Skeletal muscle satellite cell (primary cell): ENCODE results near the gene GOLPH3L.
"Not testable (repeated sequence)": the region's sequence is repeated elsewhere in the genome, so short reads cannot be mapped to it uniquely, and the experiment has no call there.

Experiments
- H3K27me3 ChIP-seq: 2 replicates; pipeline ENCODE4 v1.7.0; 2013; ENCODE audit warnings: low read length; ENCODE audit not compliant: control insufficient read depth, insufficient read depth
- H3K36me3 ChIP-seq: 2 replicates; pipeline ENCODE4 v1.7.0; 2013; ENCODE audit warnings: mild to moderate bottlenecking, control low read depth, low read length; ENCODE audit not compliant: insufficient read depth
- H3K4me1 ChIP-seq: 2 replicates; pipeline ENCODE4 v1.7.0; 2013; ENCODE audit warnings: low read length; ENCODE audit not compliant: control insufficient read depth, insufficient read depth
- H3K4me2 ChIP-seq: 2 replicates; pipeline ENCODE4 v1.7.0; 2013; ENCODE audit warnings: mild to moderate bottlenecking, low read length
- H3K4me3 ChIP-seq: 2 replicates; pipeline ENCODE4 v1.7.0; 2013; ENCODE audit warnings: low read length
- H3K9ac ChIP-seq: 2 replicates; pipeline ENCODE4 v1.7.0; 2013; ENCODE audit warnings: mild to moderate bottlenecking, low read depth, low read length, moderate library complexity
- H3K9me3 ChIP-seq: replicated peaks from 2 replicates; pipeline ENCODE4 v1.7.0; 2013; ENCODE audit warnings: mild to moderate bottlenecking, control low read depth, low read length

Gene GOLPH3L

DNA sequence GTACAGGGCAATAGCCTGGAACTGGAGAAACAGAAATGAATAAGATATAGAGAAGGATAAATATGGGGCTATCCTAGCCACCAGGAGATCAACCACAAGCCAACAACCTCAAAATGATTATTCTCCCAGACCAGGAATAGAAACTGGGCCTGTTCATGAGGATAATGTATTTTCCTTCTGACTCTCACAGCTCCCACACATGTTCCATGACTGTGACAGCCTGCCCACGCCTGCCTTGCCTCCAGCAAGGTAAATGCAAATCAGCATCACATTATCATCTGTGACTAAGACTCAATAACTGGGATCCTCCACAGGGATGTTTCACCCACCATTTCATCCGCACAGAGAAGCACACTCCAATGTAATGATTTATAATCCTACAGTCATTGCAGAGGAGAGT is 70.8 kb downstream of the GOLPH3L start:
- H3K4me1 ChIP-seq = peaks cover 23% of the 10 kb centered on the region
- no peak overlapping the region for H3K4me3 ChIP-seq
- no peak overlapping the region for H3K4me2 ChIP-seq
- H3K9me3 ChIP-seq = no peaks in the 10 kb centered on the region
- H3K9ac ChIP-seq = no peak overlapping the region
- no peaks in the 10 kb centered on the region for H3K27me3 ChIP-seq
- H3K36me3 ChIP-seq = peaks cover 42% of the 10 kb centered on the region

GRCh38 chr1:150624546-150624945 is 72.4 kb downstream of the GOLPH3L start:
- H3K9ac ChIP-seq, H3K4me3 ChIP-seq, H3K9me3 ChIP-seq, H3K4me2 ChIP-seq, H3K27me3 ChIP-seq: not testable (repeated sequence)
- H3K36me3 ChIP-seq = peaks cover 42% of the 10 kb centered on the region
- H3K4me1 ChIP-seq = peaks cover 35% of the 10 kb centered on the region

DNA sequence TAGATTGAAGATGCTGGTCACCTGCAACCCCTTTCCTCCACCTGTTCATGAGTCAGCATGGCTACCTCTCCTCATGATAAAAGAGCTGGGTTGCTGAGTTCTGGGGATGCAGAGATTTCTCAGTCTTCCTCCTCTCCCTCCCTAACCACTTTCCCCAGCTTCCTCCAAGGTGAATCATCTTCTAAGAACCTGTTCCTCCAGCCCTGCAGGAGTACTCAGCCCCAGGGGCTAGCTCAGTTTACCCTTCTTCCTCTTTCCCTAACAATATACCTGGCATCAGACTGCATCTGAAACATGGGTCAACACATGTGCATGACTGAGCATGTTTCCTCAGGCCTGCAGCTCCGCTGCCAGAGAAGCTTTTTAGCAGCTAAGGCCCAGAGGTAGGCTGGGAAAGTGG is 72.8 kb downstream of the GOLPH3L start:
- Histone ChIP-seq H3K4me1 (peaks cover 39% of the 10 kb centered on the region), H3K36me3 (peaks cover 46% of the 10 kb centered on the region)
- H3K9ac ChIP-seq, H3K4me3 ChIP-seq, H3K4me2 ChIP-seq, H3K9me3 ChIP-seq, H3K27me3 ChIP-seq: not testable (repeated sequence)

DNA sequence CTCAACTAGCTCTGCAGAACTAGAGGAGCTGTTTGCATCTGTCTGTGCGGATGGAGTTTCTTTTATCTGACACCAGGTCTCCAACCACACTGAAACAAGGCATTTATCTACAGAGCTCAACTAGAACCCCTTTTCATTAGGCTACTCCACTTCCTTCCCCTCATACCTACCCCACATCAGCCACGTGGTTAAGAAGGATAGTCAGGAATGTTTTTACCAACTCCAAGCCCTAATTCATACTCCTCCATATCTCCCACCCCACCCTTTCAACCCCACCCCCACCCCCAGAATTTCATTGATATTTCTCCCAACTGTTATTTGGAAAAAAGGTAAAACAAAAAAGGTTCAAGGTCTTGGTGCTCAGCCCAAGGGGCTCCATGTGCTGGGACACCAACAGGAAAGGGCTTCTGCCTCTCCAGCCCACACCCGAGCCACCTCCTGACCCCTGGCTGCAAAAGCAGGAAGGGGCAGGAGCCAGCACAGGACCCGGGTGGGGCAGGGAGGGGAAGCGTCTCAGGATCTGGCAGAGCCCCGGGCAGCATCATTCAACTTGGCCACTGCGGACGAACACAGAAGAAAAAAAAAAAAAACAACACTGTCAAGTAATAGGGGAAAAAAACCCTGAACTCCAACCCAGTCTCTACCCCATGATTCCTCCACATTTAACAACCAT is 74.5 kb downstream of the GOLPH3L start:
- no peaks in the 10 kb centered on the region for H3K9me3 ChIP-seq
- no peaks in the 10 kb centered on the region for H3K27me3 ChIP-seq
- no peak overlapping the region for H3K4me2 ChIP-seq
- no peak overlapping the region for H3K4me3 ChIP-seq
- peaks cover 33% of the 10 kb centered on the region for H3K4me1 ChIP-seq
- H3K9ac ChIP-seq = peak overlapping the region; percentile 36
- H3K36me3 ChIP-seq = peaks cover 44% of the 10 kb centered on the region

DNA sequence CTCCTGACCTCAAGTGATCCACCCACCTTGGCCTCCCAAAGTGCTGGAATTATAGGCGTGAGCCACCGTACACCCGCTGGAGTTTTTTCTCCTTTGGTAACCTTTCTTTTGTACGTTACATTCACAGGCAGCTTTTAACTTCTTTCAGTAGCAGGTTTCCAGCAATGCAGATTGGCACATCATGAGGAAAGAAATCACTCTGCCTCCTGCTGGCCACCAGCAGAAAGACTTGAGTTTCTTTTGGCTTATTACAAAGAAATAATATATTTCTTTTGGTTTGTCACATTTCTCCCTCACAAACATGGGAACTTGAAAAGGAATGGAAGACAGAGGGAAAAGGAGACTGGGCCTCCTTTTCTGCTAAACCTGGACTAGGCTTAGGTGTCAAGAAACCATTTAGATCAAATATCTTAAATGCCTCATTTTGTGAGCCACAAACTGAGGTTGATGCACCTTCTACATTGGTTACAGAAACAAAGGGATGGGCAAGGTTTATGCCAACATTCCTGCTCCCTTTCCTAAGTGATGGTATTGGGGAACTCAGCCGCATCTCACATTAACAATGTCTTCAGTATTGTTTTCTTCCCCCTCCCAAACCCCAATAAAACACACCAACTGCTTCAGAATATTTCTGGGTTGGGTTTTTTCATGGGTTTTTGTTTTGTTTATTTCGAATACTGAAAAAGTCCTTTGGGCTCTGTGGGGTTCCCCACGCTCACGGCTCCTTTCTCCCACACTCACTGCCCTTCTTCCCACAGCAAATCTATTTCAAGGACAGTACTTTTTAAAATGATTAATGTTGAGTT is 75.3 kb downstream of the GOLPH3L start:
- no peak overlapping the region for H3K4me2 ChIP-seq
- H3K9me3 ChIP-seq = no peaks in the 10 kb centered on the region
- H3K36me3 ChIP-seq = peaks cover 42% of the 10 kb centered on the region
- H3K4me3 ChIP-seq = no peak overlapping the region
- H3K27me3 ChIP-seq = no peaks in the 10 kb centered on the region
- peak overlapping the region; percentile 19 for H3K9ac ChIP-seq
- H3K4me1 ChIP-seq = peaks cover 33% of the 10 kb centered on the region

- peaks cover 38% of the 10 kb centered on the region for H3K36me3 ChIP-seq
- no peak overlapping the region for H3K4me3 ChIP-seq
- no peaks in the 10 kb centered on the region for H3K9me3 ChIP-seq
- no peak overlapping the region for H3K4me2 ChIP-seq
- H3K9ac ChIP-seq = peak overlapping the region; percentile 25
- no peaks in the 10 kb centered on the region for H3K27me3 ChIP-seq
- H3K4me1 ChIP-seq = peaks cover 33% of the 10 kb centered on the region
These were observed 76.0 kb downstream of the GOLPH3L start for GRCh38 chr1:150620919-150621318.

DNA sequence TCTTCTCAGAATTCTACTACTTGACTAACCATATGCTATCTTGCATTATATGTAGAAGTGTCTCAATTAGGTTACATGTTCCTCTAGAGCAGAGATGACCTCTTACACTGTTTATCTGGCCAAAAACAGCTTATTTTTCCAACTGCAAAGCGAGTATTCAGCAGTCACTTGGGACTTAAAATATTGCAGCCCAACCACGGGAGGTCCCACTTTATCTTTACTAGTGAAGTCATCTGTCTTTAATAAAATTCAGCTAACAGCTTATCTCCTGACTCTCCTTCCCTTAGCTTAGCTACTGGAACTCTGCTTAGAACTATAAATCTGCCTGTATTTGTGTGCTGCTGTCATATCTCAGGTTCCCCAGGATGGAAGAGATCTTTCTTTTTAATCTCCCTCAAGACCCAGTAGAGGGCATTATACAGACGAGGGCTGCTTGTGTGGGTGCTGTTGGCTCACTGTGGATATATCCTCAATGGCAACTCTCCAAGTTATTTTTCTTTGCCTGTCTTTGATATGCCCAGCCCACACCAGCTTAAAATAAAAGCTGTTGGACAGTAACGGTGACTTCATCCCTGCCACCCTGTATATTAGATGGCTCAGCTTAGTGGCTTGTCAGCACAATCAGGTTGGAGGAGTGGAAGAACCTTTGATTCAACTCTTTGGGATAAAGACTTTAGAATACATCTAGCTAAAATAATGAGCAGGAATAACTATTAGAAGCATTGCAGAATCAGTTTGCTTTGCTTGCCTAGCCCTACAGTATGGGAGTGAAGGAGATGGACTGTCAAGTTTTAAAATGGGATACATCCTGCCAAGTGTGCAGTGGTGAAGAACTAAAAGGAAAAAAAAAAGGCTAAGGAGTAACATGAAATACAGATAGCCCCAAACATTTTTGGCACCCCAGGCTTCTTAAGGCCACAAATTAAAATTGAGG is 77.1 kb downstream of the GOLPH3L start:
- Histone ChIP-seq H3K9ac (peak overlapping the region; percentile 43), H3K4me1 (peaks cover 39% of the 10 kb centered on the region)

GRCh38 chr1:150615346-150616201 is 81.4 kb downstream of the GOLPH3L start:
- peaks cover 56% of the 10 kb centered on the region for H3K4me1 ChIP-seq
- no peak overlapping the region for H3K4me3 ChIP-seq
- peaks cover 10% of the 10 kb centered on the region for H3K36me3 ChIP-seq

More for the DNA sequence above, 77.1 kb downstream of the GOLPH3L start:
- Histone ChIP-seq H3K36me3 (peaks cover 28% of the 10 kb centered on the region), H3K27me3 (no peaks in the 10 kb centered on the region), H3K4me3 (no peak overlapping the region), H3K9me3 (no peaks in the 10 kb centered on the region), H3K4me2 (peak overlapping the region; percentile 30)

GRCh38 chr1:150613061-150613920 is 83.7 kb downstream of the GOLPH3L start:
- peak overlapping the region; percentile 68 for H3K4me2 ChIP-seq
- peak overlapping the region; percentile 80 for H3K9ac ChIP-seq
- H3K4me1 ChIP-seq = peaks cover 45% of the 10 kb centered on the region
- H3K27me3 ChIP-seq = no peaks in the 10 kb centered on the region
- H3K4me3 ChIP-seq = peak overlapping the region; percentile 25
- no peaks in the 10 kb centered on the region for H3K9me3 ChIP-seq
- peaks cover 6% of the 10 kb centered on the region for H3K36me3 ChIP-seq

More at GRCh38 chr1:150615346-150616201, 81.4 kb downstream of the GOLPH3L start:
- Histone ChIP-seq H3K9me3 (no peaks in the 10 kb centered on the region), H3K4me2 (no peak overlapping the region), H3K9ac (no peak overlapping the region), H3K27me3 (no peaks in the 10 kb centered on the region)

DNA sequence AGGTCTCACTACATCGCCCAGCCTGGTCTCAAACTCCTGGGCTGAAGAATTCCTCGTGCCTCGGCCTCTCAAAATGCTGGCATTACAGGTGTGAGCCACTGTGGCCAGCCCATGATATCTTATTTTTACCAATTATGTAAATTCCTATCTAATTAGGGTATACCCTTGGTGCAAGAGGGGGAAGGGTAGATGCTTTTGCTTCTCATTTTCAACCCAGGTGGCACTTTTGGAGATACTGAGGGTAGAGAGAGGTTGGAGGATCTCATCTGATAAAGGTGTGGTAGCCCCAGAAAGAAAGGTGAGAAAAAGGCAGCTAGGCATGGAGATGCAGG is 85.0 kb downstream of the GOLPH3L start:
- Histone ChIP-seq H3K9ac (peak overlapping the region; percentile 87), H3K4me2 (peak overlapping the region; percentile 68), H3K27me3 (no peaks in the 10 kb centered on the region), H3K4me3 (peak overlapping the region; percentile 32), H3K4me1 (peaks cover 45% of the 10 kb centered on the region), H3K9me3 (no peaks in the 10 kb centered on the region), H3K36me3 (peaks cover 5% of the 10 kb centered on the region)
